ENCODE results near the gene C1orf56. TPM values are rescaled to one million over a fixed set of nuclear protein-coding genes. Genes with fewer than 3 reads are reported as not detected.

Gene C1orf56
- total RNA-seq, 1 donor from 2014 or later, result 5.2 TPM

DNA sequence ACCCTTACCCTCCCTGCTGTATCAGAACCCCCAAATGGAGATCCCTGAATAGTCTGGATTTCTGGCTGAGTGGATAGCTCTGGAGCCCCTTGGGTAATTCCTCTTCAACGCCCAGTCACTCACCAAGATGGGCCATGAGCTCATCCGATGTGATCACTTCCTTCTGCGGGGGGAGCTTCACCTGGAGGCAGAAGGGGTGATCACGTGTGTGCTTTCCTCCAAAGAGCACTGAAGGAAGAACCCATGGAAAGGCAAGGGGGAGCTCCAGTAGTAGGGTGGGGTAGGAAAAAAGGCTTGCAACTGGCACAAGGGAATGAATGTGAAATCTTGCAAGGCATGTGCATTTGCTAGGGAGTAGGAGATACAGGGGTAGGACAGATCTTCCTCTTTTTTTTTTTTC lies 45.9 kb upstream of the C1orf56 start:
- Histone ChIP-seq H3K4me1 (peaks cover 42% of the 10 kb centered on the region), H3K36me3 (peaks cover 0 to 43% of the 10 kb centered on the region in 2 donors), H3K27me3 (no peaks in the 10 kb centered on the region), H3K9me3 (no peaks in the 10 kb centered on the region), H3K27ac (no peak overlapping the region), H3K4me3 (no peak overlapping the region)
- TF ChIP-seq CTCF (IDR thresholded peaks at IDR 0.05) (no peak), POLR2A (IDR thresholded peaks at IDR 0.05) (no peak), POLR2AphosphoS5 (IDR thresholded peaks at IDR 0.05; ENCODE audit: insufficient read depth in 1 of 2, low read depth in 1 of 2) (no peak)
- DNase-seq (ENCODE audit: extremely low spot score in 2 of 2), result no peak
- intact Hi-C loops (cut with DNase I), result no loop called here

- TF ChIP-seq POLR2A (IDR thresholded peaks at IDR 0.05) (no peak), POLR2AphosphoS5 (IDR thresholded peaks at IDR 0.05; ENCODE audit: insufficient read depth in 1 of 2, low read depth in 1 of 2) (no peak), CTCF (IDR thresholded peaks at IDR 0.05) (no peak)
- Histone ChIP-seq H3K9me3 (no peaks in the 10 kb centered on the region), H3K4me1 (peaks cover 45% of the 10 kb centered on the region), H3K36me3 (peaks cover 0 to 39% of the 10 kb centered on the region in 2 donors), H3K27me3 (no peaks in the 10 kb centered on the region), H3K4me3 (no peak overlapping the region), H3K27ac (no peak overlapping the region)
- no peak for DNase-seq (ENCODE audit: extremely low spot score in 2 of 2)
- intact Hi-C loops (cut with DNase I), result no loop called here
Measured at GRCh38 chr1:151002051-151002450, 45.5 kb upstream of the C1orf56 start.

- H3K27ac ChIP-seq, result peak overlapping the region; percentile 33
- TF ChIP-seq CTCF (IDR thresholded peaks at IDR 0.05), result no peak
- TF ChIP-seq POLR2A (IDR thresholded peaks at IDR 0.05), result no peak
- no peak for TF ChIP-seq POLR2AphosphoS5 (IDR thresholded peaks at IDR 0.05; ENCODE audit: insufficient read depth in 1 of 2, low read depth in 1 of 2)
- peaks cover 0 to 34% of the 10 kb centered on the region in 2 donors for H3K36me3 ChIP-seq
- peak overlapping the region in 1 of 2 donors; percentile 16 for H3K4me3 ChIP-seq
- intact Hi-C loops (cut with DNase I), result no loop called here
- no peak for DNase-seq (ENCODE audit: extremely low spot score in 2 of 2)
- H3K27me3 ChIP-seq, result no peaks in the 10 kb centered on the region
- H3K4me1 ChIP-seq, result peaks cover 51% of the 10 kb centered on the region
- H3K9me3 ChIP-seq, result no peaks in the 10 kb centered on the region
Measured at GRCh38 chr1:151002611-151003010, 44.9 kb upstream of the C1orf56 start.

DNA sequence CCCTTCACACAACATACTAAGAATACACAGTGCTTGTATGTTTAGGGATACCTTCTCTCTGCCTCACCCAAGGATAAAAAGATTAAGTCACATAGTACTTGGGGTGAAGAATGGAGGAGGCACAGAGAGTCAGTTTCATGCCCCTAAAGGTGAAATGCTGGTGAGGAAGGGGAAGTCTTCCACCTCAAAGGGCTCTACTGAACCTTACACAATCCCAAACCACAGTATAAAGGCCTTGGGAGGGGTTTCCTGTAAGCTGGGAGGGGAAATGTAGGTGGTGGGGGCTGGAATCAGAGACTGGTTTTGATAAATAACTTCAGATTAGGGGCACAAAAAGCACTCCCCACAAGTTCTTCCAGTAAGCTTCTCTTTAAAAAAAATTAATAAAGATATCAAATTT lies 44.4 kb upstream of the C1orf56 start:
- Histone ChIP-seq H3K27ac (peak overlapping the region; percentile 33), H3K9me3 (no peaks in the 10 kb centered on the region), H3K36me3 (peaks cover 0 to 28% of the 10 kb centered on the region in 2 donors), H3K27me3 (no peaks in the 10 kb centered on the region), H3K4me1 (peaks cover 55% of the 10 kb centered on the region), H3K4me3 (peak overlapping the region; percentile 16 to 18)
- intact Hi-C loops (cut with DNase I), result no loop called here
- TF ChIP-seq POLR2AphosphoS5 (IDR thresholded peaks at IDR 0.05; ENCODE audit: insufficient read depth in 1 of 2, low read depth in 1 of 2), result no peak
- no peak for TF ChIP-seq POLR2A (IDR thresholded peaks at IDR 0.05)
- TF ChIP-seq CTCF (IDR thresholded peaks at IDR 0.05), result no peak
- no peak for DNase-seq (ENCODE audit: extremely low spot score in 2 of 2)

DNA sequence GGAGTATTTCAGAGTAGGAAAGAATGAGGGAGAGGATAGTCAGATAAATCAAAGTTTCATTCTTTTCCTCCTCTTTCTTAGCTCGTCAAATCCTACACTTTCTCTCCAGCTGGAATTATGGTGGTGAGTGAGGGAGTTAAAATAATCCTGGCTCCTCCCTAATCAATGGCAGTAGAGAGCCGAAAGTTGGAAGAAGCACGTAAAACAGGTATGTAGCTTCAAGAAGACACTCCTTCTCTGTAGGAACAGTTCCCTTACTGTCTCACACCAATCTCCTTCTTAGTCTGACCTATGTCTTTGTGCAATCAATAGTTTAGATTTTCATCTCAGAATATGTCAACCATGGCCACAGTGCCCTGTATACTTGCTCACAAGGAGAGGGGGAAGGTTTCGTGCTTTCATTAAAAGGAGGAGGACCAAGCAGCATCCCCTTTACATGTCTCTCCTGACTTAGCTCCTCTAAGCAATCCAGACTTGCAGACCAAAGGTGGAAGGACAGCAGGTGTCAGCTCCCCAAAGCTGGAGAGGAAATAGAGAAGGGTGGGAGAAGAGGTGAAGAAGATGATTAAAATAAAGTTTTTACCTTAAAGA lies 41.7 kb upstream of the C1orf56 start:
- Histone ChIP-seq H3K9me3 (no peaks in the 10 kb centered on the region), H3K4me3 (peak overlapping the region; percentile 62 to 70), H3K4me1 (peaks cover 79% of the 10 kb centered on the region), H3K36me3 (peaks cover 0 to 13% of the 10 kb centered on the region in 2 donors), H3K27ac (peak overlapping the region; percentile 93), H3K27me3 (no peaks in the 10 kb centered on the region)
- DNase-seq (ENCODE audit: extremely low spot score in 2 of 2), result no peak
- TF ChIP-seq POLR2A (IDR thresholded peaks at IDR 0.05) (no peak), CTCF (IDR thresholded peaks at IDR 0.05) (no peak), POLR2AphosphoS5 (IDR thresholded peaks at IDR 0.05; ENCODE audit: insufficient read depth in 1 of 2, low read depth in 1 of 2) (no peak)
- intact Hi-C loops (cut with DNase I), result no loop called here

Measured in vagina (tissue), 2 donors.